HEK293 (cell line): ENCODE data around the gene GLRX2.

ENCODE experiments used
- BCL6B ChIP-seq: fragments of 450-650 bp; formaldehyde crosslinking; IDR thresholded peaks from 2 replicates; pipeline ENCODE4 v1.5.1; 2017; ENCODE audit warnings: missing biosample characterization, missing genetic modification characterization
- CTCF ChIP-seq: fragments of 450-650 bp; formaldehyde crosslinking; IDR thresholded peaks from 2 replicates; pipeline ENCODE4 v1.5.1; 2016; ENCODE audit warnings: missing biosample characterization, missing genetic modification characterization
- MEIS1 ChIP-seq: sonication (generic); formaldehyde crosslinking; IDR thresholded peaks from 2 replicates; pipeline ENCODE4 v1.8.1; 2022; ENCODE audit warnings: missing genetic modification reagents, mild to moderate bottlenecking, borderline replicate concordance
- PBX3 ChIP-seq: sonication (generic); formaldehyde crosslinking; IDR thresholded peaks from 2 replicates; pipeline ENCODE4 v1.8.1; 2022; ENCODE audit warnings: mild to moderate bottlenecking, moderate library complexity, missing genetic modification reagents
- ZNF138 ChIP-seq: fragments of 450-650 bp; formaldehyde crosslinking; IDR thresholded peaks from 2 replicates; pipeline ENCODE4 v1.5.1; 2016; ENCODE audit warnings: missing biosample characterization, missing genetic modification characterization, borderline replicate concordance
- ZNF560 ChIP-seq: fragments of 450-650 bp; formaldehyde crosslinking; IDR thresholded peaks from 2 replicates; pipeline ENCODE4 v1.5.1; 2017; ENCODE audit warnings: missing biosample characterization, missing genetic modification characterization, borderline replicate concordance
- ZNF660 ChIP-seq: fragments of 450-650 bp; IDR thresholded peaks from 2 replicates; pipeline ENCODE4 v1.5.1; 2018; ENCODE audit warnings: missing biosample characterization, mild to moderate bottlenecking, missing genetic modification characterization
- ZNF792 ChIP-seq: fragments of 450-650 bp; formaldehyde crosslinking; IDR thresholded peaks from 2 replicates; pipeline ENCODE4 v1.5.1; 2016; ENCODE audit warnings: missing biosample characterization, missing genetic modification characterization

- no peak for TF ChIP-seq CTCF (tag by site-specific recombination)
- TF ChIP-seq PBX3 (CRISPR knock-in tag) = no peak
- no peak for TF ChIP-seq BCL6B (tag by site-specific recombination)
- no peak for TF ChIP-seq MEIS1 (CRISPR knock-in tag)
- TF ChIP-seq ZNF660 (tag by site-specific recombination) = no peak
- no peak for TF ChIP-seq ZNF560 (tag by site-specific recombination)
- TF ChIP-seq ZNF792 = no peak
- no peak for TF ChIP-seq ZNF138 (tag by site-specific recombination)
These were observed 39.3 kb downstream of the GLRX2 start for GRCh38 chr1:193065954-193066353.
